Spleen (tissue), 7 donors: ENCODE measurements around the gene HPCAL1.

ENCODE experiments used
- POLR2AphosphoS5 ChIP-seq, 3 donors: sonication (generic); formaldehyde crosslinking; IDR thresholded peaks; one replicate each; pipeline ENCODE4 v1.5.1; 2017; ENCODE audit warnings: antibody characterized with exemption in 3 of 3
- TF ChIP-seq, protein P1 (sequence below), 11 experiments: fragments of 200-600 bp in 7 of 11; fragments of 450-650 bp in 4 of 11; sonication (generic) in 4 of 11; IDR thresholded peaks in 8 of 11; conservative IDR thresholded peaks in 3 of 11; 1 replicate in 7 of 11; 2 replicates in 4 of 11; pipeline versions ENCODE4 v1.4.0 to v1.8.0; 2016 to 2021; ENCODE audit warnings: antibody characterized with exemption in 11 of 11, inconsistent platforms in 4 of 11, mild to moderate bottlenecking in 1 of 11
- donor health status: DM: no; HTN: no; CAD: no; lungs with moderate emphysema.
- donor health status: DM: no; HTN: no; CAD: no.
- donor health status: DM: no; HTN: no; CAD: no.

DNA sequence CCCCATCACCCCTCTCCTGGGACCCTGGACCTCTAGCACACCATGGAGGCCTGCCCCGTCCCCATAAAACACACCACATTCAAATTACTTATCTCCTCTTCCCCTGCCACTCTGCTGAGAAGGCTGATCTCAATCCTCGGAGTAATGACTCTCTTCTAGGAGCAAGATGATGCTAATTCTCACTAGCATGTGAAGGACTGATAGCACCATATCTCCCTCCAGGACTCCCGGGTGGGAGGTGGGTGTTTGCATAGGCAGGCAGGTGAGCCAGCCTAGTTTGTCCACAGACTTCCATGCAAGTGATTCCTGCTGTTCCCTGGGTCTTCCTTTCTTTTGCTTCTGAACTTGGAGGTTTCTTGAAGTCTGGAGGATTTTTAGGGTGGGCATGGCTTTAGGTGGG lies 40.5 kb downstream of the HPCAL1 start:
- TF ChIP-seq, protein P1, sequence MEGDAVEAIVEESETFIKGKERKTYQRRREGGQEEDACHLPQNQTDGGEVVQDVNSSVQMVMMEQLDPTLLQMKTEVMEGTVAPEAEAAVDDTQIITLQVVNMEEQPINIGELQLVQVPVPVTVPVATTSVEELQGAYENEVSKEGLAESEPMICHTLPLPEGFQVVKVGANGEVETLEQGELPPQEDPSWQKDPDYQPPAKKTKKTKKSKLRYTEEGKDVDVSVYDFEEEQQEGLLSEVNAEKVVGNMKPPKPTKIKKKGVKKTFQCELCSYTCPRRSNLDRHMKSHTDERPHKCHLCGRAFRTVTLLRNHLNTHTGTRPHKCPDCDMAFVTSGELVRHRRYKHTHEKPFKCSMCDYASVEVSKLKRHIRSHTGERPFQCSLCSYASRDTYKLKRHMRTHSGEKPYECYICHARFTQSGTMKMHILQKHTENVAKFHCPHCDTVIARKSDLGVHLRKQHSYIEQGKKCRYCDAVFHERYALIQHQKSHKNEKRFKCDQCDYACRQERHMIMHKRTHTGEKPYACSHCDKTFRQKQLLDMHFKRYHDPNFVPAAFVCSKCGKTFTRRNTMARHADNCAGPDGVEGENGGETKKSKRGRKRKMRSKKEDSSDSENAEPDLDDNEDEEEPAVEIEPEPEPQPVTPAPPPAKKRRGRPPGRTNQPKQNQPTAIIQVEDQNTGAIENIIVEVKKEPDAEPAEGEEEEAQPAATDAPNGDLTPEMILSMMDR (IDR thresholded peaks at IDR 0.05 in 8 of 11, conservative IDR thresholded peaks at IDR 0.05 in 3 of 11): no peak
- no peak for TF ChIP-seq POLR2AphosphoS5 (IDR thresholded peaks at IDR 0.05)
